ENCODE results near the gene HACD1.

- TF ChIP-seq POLR2A (IDR thresholded peaks at IDR 0.05; ENCODE audit: low read length) = no peak
- TF ChIP-seq GATA1 (IDR thresholded peaks at IDR 0.05; ENCODE audit: low read depth, low read length) = no peak
Measured at GRCh38 chr10:17607060-17607459, 10.1 kb downstream of the HACD1 start.

Measured in erythroblast (primary cell).